Measurements from ENCODE around the gene HSPB7.
"Not testable (repeated sequence)": the region's sequence is repeated elsewhere in the genome, so short reads cannot be mapped to it uniquely, and the experiment has no call there.

HSPB7 gene

GRCh38 chr1:16026723-16027484 is 9.1 kb upstream of the HSPB7 start:
- TF ChIP-seq EZH2phosphoT487 (IDR thresholded peaks at IDR 0.05; ENCODE audit: borderline replicate concordance) (no peak), CTCF (conservative IDR thresholded peaks at IDR 0.05; ENCODE audit: low read length) (no peak)
- no peak overlapping the region for H2AFZ ChIP-seq (ENCODE audit: low read length)
- no peak overlapping the region for H3K4me2 ChIP-seq (ENCODE audit: low read depth, low read length, poor library complexity, severe bottlenecking)
- H3K4me1 ChIP-seq (ENCODE audit: insufficient read depth, low read length, poor library complexity, severe bottlenecking) = no peaks in the 10 kb centered on the region
- H3K36me3 ChIP-seq (ENCODE audit: insufficient read depth, low read length) = no peaks in the 10 kb centered on the region
- no peaks in the 10 kb centered on the region for H3K9me2 ChIP-seq (replicated peaks; ENCODE audit: low read depth, low read length)
- H3K4me3 ChIP-seq (ENCODE audit: low read length, poor library complexity, severe bottlenecking) = no peak overlapping the region
- no peaks in the 10 kb centered on the region for H3F3A ChIP-seq (ENCODE audit: low read depth)
- no peak overlapping the region for H3K9ac ChIP-seq (ENCODE audit: low read depth, low read length, poor library complexity, severe bottlenecking)
- H3K27me3 ChIP-seq (ENCODE audit: insufficient read depth, low read length, poor library complexity, severe bottlenecking) = no peaks in the 10 kb centered on the region
- no peaks in the 10 kb centered on the region for H3K9me3 ChIP-seq (ENCODE audit: insufficient read depth, low read depth, low read length)
- H3K79me2 ChIP-seq (ENCODE audit: insufficient read depth, low read length) = no peaks in the 10 kb centered on the region
- H4K20me1 ChIP-seq (ENCODE audit: insufficient read depth, low read length, poor library complexity, severe bottlenecking) = no peaks in the 10 kb centered on the region

- H3K79me2 ChIP-seq (ENCODE audit: insufficient read depth, low read length); H3K4me2 ChIP-seq (ENCODE audit: low read depth, low read length, poor library complexity, severe bottlenecking); H4K20me1 ChIP-seq (ENCODE audit: insufficient read depth, low read length, poor library complexity, severe bottlenecking); H3K4me1 ChIP-seq (ENCODE audit: insufficient read depth, low read length, poor library complexity, severe bottlenecking); H3K9me3 ChIP-seq (ENCODE audit: insufficient read depth, low read depth, low read length); H3K9me2 ChIP-seq (replicated peaks; ENCODE audit: low read depth, low read length); H3K4me3 ChIP-seq (ENCODE audit: low read length, poor library complexity, severe bottlenecking); H2AFZ ChIP-seq (ENCODE audit: low read length); H3K27me3 ChIP-seq (ENCODE audit: insufficient read depth, low read length, poor library complexity, severe bottlenecking); H3F3A ChIP-seq (ENCODE audit: low read depth); H3K9ac ChIP-seq (ENCODE audit: low read depth, low read length, poor library complexity, severe bottlenecking); H3K36me3 ChIP-seq (ENCODE audit: insufficient read depth, low read length): not testable (repeated sequence)
These were observed 8.5 kb upstream of the HSPB7 start for GRCh38 chr1:16026302-16026701.

- Histone ChIP-seq H3K4me3 (ENCODE audit: low read length, poor library complexity, severe bottlenecking) (no peak overlapping the region), H3K9me3 (ENCODE audit: insufficient read depth, low read depth, low read length) (no peaks in the 10 kb centered on the region), H3K4me1 (ENCODE audit: insufficient read depth, low read length, poor library complexity, severe bottlenecking) (no peaks in the 10 kb centered on the region), H3F3A (ENCODE audit: low read depth) (no peaks in the 10 kb centered on the region), H3K9ac (ENCODE audit: low read depth, low read length, poor library complexity, severe bottlenecking) (no peak overlapping the region), H3K9me2 (replicated peaks; ENCODE audit: low read depth, low read length) (no peaks in the 10 kb centered on the region), H3K36me3 (ENCODE audit: insufficient read depth, low read length) (no peaks in the 10 kb centered on the region), H3K4me2 (ENCODE audit: low read depth, low read length, poor library complexity, severe bottlenecking) (no peak overlapping the region), H3K79me2 (ENCODE audit: insufficient read depth, low read length) (no peaks in the 10 kb centered on the region), H4K20me1 (ENCODE audit: insufficient read depth, low read length, poor library complexity, severe bottlenecking) (no peaks in the 10 kb centered on the region), H2AFZ (ENCODE audit: low read length) (no peak overlapping the region), H3K27me3 (ENCODE audit: insufficient read depth, low read length, poor library complexity, severe bottlenecking) (no peaks in the 10 kb centered on the region)
- TF ChIP-seq CTCF (conservative IDR thresholded peaks at IDR 0.05; ENCODE audit: low read length) (no peak), EZH2phosphoT487 (IDR thresholded peaks at IDR 0.05; ENCODE audit: borderline replicate concordance) (no peak)
These were observed 5.3 kb upstream of the HSPB7 start for GRCh38 chr1:16023050-16023653.

GRCh38 chr1:16022393-16022792 is 4.5 kb upstream of the HSPB7 start:
- TF ChIP-seq CTCF (conservative IDR thresholded peaks at IDR 0.05; ENCODE audit: low read length) (no peak), EZH2phosphoT487 (IDR thresholded peaks at IDR 0.05; ENCODE audit: borderline replicate concordance) (no peak)
- no peaks in the 10 kb centered on the region for H3K79me2 ChIP-seq (ENCODE audit: insufficient read depth, low read length)

More at GRCh38 chr1:16022393-16022792, 4.5 kb upstream of the HSPB7 start:
- no peak overlapping the region for H3K4me3 ChIP-seq (ENCODE audit: low read length, poor library complexity, severe bottlenecking)
- no peaks in the 10 kb centered on the region for H3K36me3 ChIP-seq (ENCODE audit: insufficient read depth, low read length)
- no peaks in the 10 kb centered on the region for H3K27me3 ChIP-seq (ENCODE audit: insufficient read depth, low read length, poor library complexity, severe bottlenecking)
- no peaks in the 10 kb centered on the region for H3K9me2 ChIP-seq (replicated peaks; ENCODE audit: low read depth, low read length)
- H3K9me3 ChIP-seq (ENCODE audit: insufficient read depth, low read depth, low read length) = no peaks in the 10 kb centered on the region
- H4K20me1 ChIP-seq (ENCODE audit: insufficient read depth, low read length, poor library complexity, severe bottlenecking) = no peaks in the 10 kb centered on the region
- no peaks in the 10 kb centered on the region for H3F3A ChIP-seq (ENCODE audit: low read depth)
- no peak overlapping the region for H3K9ac ChIP-seq (ENCODE audit: low read depth, low read length, poor library complexity, severe bottlenecking)
- no peaks in the 10 kb centered on the region for H3K4me1 ChIP-seq (ENCODE audit: insufficient read depth, low read length, poor library complexity, severe bottlenecking)
- no peak overlapping the region for H2AFZ ChIP-seq (ENCODE audit: low read length)
- no peak overlapping the region for H3K4me2 ChIP-seq (ENCODE audit: low read depth, low read length, poor library complexity, severe bottlenecking)

All from Loucy (cell line).